ENCODE measurements around the gene AKAP6. TPM values are rescaled to one million over a fixed set of nuclear protein-coding genes. Genes with fewer than 3 reads are reported as not detected.

AKAP6 gene
- total RNA-seq, 2 experiments from 2014 or later: 0.83 to 1.7 TPM

DNA sequence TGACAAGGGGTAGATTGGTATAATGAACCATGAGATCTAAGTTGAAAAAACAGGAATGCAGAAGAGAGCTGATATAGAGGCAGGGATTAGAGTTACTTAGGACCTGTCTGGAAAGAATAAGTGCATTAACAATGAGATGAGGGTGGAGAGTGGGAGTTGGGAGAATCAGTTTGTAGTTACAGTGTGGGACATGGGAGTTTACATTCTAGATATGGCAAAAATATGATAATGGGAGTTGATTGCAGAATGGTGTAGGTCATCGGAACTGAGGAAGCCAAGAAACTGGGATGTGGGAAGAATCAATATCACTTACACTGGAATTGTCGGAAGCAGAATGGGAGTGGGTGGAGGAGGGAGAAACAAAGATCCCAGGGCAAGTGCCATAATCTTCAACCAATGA lies 308.5 kb downstream of the AKAP6 start:
- no peak overlapping the region for H3K27ac Mint-ChIP-seq
- no peaks in the 10 kb centered on the region for H3K36me3 Mint-ChIP-seq (ENCODE audit: low read depth)
- DNase-seq: no peak
- ChIA-PET POLR2A (no interaction called here), CTCF (no interaction called here)
- no peak overlapping the region for H3K4me3 Mint-ChIP-seq
- no peak for ATAC-seq
- H3K27me3 Mint-ChIP-seq (ENCODE audit: low read depth): peaks cover 4% of the 10 kb centered on the region
- no peaks in the 10 kb centered on the region for H3K9me3 Mint-ChIP-seq (ENCODE audit: insufficient read depth)
- no peaks in the 10 kb centered on the region for H3K4me1 Mint-ChIP-seq (ENCODE audit: low read depth)

DNA sequence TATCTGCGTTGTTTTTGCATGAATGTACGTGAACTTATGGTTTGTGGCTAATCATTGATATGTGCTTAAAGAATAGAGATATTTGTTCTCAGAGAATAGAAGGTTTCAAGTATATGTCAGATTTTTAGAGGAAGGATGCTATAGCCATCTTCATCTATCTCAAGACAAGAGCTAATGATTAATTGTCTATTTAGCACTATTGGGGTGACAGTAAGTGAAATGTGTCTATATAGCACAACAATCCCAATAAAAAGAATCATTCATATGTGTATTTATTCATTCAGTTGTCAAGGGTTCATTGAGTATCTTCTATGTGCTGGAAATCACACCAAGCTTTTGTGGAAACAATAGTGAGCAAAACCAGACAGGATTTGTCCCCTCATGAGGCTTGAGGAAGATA lies 310.1 kb downstream of the AKAP6 start:
- H3K36me3 Mint-ChIP-seq (ENCODE audit: low read depth): no peaks in the 10 kb centered on the region
- ATAC-seq: no peak
- CTCF ChIA-PET: no interaction called here
- no peak for DNase-seq
- no peaks in the 10 kb centered on the region for H3K9me3 Mint-ChIP-seq (ENCODE audit: insufficient read depth)
- H3K27me3 Mint-ChIP-seq (ENCODE audit: low read depth): peaks cover 4% of the 10 kb centered on the region
- no peaks in the 10 kb centered on the region for H3K4me1 Mint-ChIP-seq (ENCODE audit: low read depth)
- no peak overlapping the region for H3K4me3 Mint-ChIP-seq
- POLR2A ChIA-PET: no interaction called here
- no peak overlapping the region for H3K27ac Mint-ChIP-seq

DNA sequence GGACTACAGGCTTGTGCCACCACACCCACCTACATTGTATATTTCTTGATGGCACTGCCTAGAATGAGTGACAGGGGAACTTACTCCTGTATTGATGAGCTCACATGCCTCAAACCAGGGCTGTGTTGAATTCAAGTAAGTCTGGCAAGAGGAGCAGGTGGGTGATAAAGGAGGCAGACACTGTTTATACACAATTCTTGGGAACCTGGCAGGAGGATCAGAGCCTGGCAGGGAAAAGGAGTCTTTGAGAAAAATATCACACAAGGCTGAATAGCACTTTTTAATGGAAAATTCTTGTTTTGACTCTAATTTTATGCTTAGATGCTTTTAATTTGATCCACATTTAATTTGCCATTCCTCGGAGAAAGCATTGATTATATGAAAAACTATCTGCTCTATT lies 316.5 kb downstream of the AKAP6 start:
- DNase-seq (no peak), ATAC-seq (no peak)
- Mint-ChIP-seq H3K9me3 (ENCODE audit: insufficient read depth) (no peaks in the 10 kb centered on the region), H3K36me3 (ENCODE audit: low read depth) (no peaks in the 10 kb centered on the region), H3K27me3 (ENCODE audit: low read depth) (peaks cover 4% of the 10 kb centered on the region), H3K4me3 (no peak overlapping the region), H3K27ac (no peak overlapping the region), H3K4me1 (ENCODE audit: low read depth) (no peaks in the 10 kb centered on the region)
- ChIA-PET CTCF (no interaction called here), POLR2A (no interaction called here)

DNA sequence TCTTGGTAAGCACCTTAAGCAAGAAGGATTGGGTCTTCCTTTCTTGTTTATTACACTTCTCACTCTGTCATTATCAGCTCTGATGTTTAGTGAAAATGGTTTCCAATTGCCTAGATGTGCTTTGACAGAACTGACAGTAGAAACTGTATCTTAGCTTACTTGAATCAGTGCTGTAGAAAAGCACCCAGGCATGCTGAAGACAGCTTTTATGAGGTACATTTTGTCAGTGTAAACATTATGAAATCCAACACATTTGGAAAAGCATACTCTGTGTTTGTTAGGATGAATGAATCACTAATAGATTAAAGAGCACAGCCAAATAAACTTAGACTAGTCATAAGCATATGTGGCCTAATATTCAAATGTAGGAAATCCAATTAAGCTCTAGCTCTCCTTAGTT lies 319.3 kb downstream of the AKAP6 start:
- no peak overlapping the region for H3K4me3 Mint-ChIP-seq
- H3K9me3 Mint-ChIP-seq (ENCODE audit: insufficient read depth): no peaks in the 10 kb centered on the region

DNA sequence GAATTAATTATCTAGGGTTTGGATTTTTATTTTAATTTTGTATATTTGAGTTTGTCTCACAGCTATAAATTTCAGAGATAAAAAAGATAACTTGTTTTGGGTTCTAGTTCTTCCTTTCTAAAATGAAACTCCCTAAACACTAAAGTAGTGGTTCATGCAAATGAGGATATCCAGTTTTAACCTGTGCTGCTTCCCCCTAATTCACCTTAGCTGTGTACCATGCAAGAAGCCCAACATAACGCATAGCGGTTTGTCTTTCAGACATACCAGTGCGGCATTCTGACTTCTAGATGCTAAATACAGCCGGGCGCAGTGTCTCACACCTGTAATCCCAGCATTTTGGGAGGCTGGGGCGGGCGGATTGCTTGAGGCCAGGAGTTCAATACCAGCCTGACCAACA lies 320.9 kb downstream of the AKAP6 start:
- no peaks in the 10 kb centered on the region for H3K4me1 Mint-ChIP-seq (ENCODE audit: low read depth)
- ChIA-PET CTCF (no interaction called here), POLR2A (no interaction called here)
- no peak overlapping the region for H3K4me3 Mint-ChIP-seq
- H3K36me3 Mint-ChIP-seq (ENCODE audit: low read depth): no peaks in the 10 kb centered on the region
- ATAC-seq: no peak
- no peaks in the 10 kb centered on the region for H3K9me3 Mint-ChIP-seq (ENCODE audit: insufficient read depth)
- H3K27ac Mint-ChIP-seq: no peak overlapping the region
- DNase-seq: no peak
- H3K27me3 Mint-ChIP-seq (ENCODE audit: low read depth): no peaks in the 10 kb centered on the region

More for the DNA sequence above, 319.3 kb downstream of the AKAP6 start:
- no peaks in the 10 kb centered on the region for H3K4me1 Mint-ChIP-seq (ENCODE audit: low read depth)
- H3K27me3 Mint-ChIP-seq (ENCODE audit: low read depth): no peaks in the 10 kb centered on the region
- H3K27ac Mint-ChIP-seq: no peak overlapping the region
- ChIA-PET CTCF (no interaction called here), POLR2A (no interaction called here)
- ATAC-seq: no peak
- DNase-seq: no peak
- H3K36me3 Mint-ChIP-seq (ENCODE audit: low read depth): no peaks in the 10 kb centered on the region

DNA sequence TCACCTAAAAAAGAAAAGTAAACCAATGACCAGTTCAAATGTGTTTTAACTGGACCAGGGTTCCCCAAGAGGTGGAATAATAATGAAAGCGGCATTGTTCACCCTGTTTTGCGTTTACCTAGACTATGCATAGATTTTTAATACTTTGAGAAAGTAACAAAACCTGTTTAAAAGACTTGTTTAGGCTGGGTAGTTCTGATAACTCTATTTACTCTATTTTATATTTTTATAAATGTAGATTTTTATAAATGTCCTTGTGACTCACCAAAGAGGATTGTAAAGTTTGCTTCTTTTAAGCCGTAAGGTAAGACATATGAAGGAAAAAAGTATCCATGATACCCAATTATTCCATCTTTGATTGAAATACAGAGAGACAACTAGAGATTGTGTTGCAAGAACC lies 321.6 kb downstream of the AKAP6 start:
- ATAC-seq (no peak), DNase-seq (no peak)
- no peaks in the 10 kb centered on the region for H3K4me1 Mint-ChIP-seq (ENCODE audit: low read depth)
- no peaks in the 10 kb centered on the region for H3K9me3 Mint-ChIP-seq (ENCODE audit: insufficient read depth)
- H3K27me3 Mint-ChIP-seq (ENCODE audit: low read depth): no peaks in the 10 kb centered on the region
- H3K27ac Mint-ChIP-seq: no peak overlapping the region
- H3K4me3 Mint-ChIP-seq: no peak overlapping the region
- POLR2A ChIA-PET: no interaction called here
- CTCF ChIA-PET: no interaction called here
- no peaks in the 10 kb centered on the region for H3K36me3 Mint-ChIP-seq (ENCODE audit: low read depth)

DNA sequence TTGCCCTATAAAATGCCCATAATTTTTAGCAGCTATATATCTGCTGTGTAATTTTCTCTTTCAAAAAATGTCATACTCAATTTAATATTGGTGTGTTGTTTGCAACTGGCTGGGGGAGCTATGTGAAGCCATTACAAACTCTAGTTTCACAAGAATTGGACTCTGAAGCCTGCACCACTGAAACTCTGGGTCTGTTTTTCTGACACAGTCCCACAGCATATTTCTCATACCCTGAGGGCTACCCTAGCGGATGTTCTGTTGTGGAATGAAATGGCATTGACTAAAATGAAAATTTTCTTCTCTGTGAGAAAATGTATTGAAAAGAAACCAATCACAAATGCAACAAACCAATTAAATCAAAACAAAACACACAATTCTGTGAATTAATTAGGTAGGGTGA lies 325.0 kb downstream of the AKAP6 start:
- Mint-ChIP-seq H3K27ac (no peak overlapping the region), H3K36me3 (ENCODE audit: low read depth) (no peaks in the 10 kb centered on the region), H3K4me3 (no peak overlapping the region), H3K4me1 (ENCODE audit: low read depth) (no peaks in the 10 kb centered on the region), H3K27me3 (ENCODE audit: low read depth) (no peaks in the 10 kb centered on the region), H3K9me3 (ENCODE audit: insufficient read depth) (no peaks in the 10 kb centered on the region)
- ChIA-PET CTCF (no interaction called here), POLR2A (no interaction called here)
- DNase-seq: no peak
- no peak for ATAC-seq

DNA sequence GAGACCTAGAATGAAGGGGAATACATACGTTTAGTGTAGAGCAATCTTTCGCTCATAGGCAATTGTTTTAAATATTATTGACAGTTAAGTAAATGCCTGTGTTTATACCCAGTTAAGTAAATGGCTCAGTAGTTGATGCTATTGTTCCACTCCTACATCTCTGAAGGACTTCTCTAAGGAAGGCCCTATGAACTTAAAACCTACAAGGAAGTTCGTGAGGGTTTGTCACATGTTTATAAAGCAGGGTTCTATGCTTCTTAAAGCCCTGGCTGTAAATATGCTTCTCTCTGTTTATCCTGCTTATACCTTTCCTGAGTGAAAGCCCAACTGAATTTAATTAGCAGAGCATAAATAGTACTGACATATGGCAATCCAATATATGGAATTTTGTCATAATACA lies 327.5 kb downstream of the AKAP6 start:
- DNase-seq (no peak), ATAC-seq (no peak)
- no peaks in the 10 kb centered on the region for H3K9me3 Mint-ChIP-seq (ENCODE audit: insufficient read depth)
- no peak overlapping the region for H3K4me3 Mint-ChIP-seq
- no peaks in the 10 kb centered on the region for H3K27me3 Mint-ChIP-seq (ENCODE audit: low read depth)
- H3K27ac Mint-ChIP-seq: no peak overlapping the region
- ChIA-PET POLR2A (no interaction called here), CTCF (no interaction called here)
- no peaks in the 10 kb centered on the region for H3K4me1 Mint-ChIP-seq (ENCODE audit: low read depth)
- H3K36me3 Mint-ChIP-seq (ENCODE audit: low read depth): no peaks in the 10 kb centered on the region

DNA sequence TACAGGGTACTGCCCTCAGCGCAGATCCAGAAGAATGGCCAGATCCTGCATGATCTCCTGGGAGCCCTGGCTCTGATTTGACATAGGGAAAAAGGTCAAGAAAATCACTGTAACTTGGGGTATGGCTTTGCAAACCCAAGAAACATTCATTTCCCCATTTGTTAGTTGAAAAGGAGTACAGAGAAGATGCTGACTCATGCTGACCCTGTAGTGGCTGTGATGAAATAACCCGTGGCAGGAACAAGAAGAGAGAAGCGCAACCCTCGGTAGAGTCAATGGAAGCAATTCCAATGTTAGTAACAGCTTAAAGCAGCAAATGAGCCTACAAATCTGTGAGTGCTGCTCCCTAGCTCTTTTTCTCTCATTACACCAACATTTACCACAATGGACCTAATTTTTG lies 328.0 kb downstream of the AKAP6 start:
- no peak overlapping the region for H3K27ac Mint-ChIP-seq

DNA sequence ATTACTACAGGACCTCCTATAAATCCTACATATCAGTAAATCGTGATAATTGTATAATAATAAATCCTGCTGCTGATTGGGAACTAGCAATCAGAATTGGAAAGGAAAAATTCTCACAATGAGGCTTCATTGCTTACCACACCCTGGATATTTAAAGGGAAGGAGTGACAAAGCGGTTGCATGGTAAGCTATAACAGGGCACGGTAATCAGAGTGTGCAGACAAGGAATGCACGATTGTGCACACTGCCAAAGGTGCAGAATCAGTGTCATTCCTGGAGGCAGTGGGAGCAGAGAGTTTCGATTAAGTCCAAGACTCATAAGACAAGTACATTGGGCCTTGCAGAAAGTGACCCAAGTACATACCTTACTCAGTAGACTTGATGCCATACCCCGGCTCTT lies 332.1 kb downstream of the AKAP6 start:
- Mint-ChIP-seq H3K36me3 (ENCODE audit: low read depth) (no peaks in the 10 kb centered on the region), H3K27ac (no peak overlapping the region), H3K4me3 (no peak overlapping the region), H3K27me3 (ENCODE audit: low read depth) (no peaks in the 10 kb centered on the region), H3K4me1 (ENCODE audit: low read depth) (no peaks in the 10 kb centered on the region), H3K9me3 (ENCODE audit: insufficient read depth) (no peaks in the 10 kb centered on the region)
- ATAC-seq (no peak), DNase-seq (no peak)
- CTCF ChIA-PET: no interaction called here
- POLR2A ChIA-PET: no interaction called here

More for the DNA sequence above, 328.0 kb downstream of the AKAP6 start:
- DNase-seq (no peak), ATAC-seq (no peak)
- Mint-ChIP-seq H3K4me1 (ENCODE audit: low read depth) (no peaks in the 10 kb centered on the region), H3K4me3 (no peak overlapping the region), H3K36me3 (ENCODE audit: low read depth) (no peaks in the 10 kb centered on the region), H3K27me3 (ENCODE audit: low read depth) (no peaks in the 10 kb centered on the region), H3K9me3 (ENCODE audit: insufficient read depth) (no peaks in the 10 kb centered on the region)
- ChIA-PET POLR2A (no interaction called here), CTCF (no interaction called here)

DNA sequence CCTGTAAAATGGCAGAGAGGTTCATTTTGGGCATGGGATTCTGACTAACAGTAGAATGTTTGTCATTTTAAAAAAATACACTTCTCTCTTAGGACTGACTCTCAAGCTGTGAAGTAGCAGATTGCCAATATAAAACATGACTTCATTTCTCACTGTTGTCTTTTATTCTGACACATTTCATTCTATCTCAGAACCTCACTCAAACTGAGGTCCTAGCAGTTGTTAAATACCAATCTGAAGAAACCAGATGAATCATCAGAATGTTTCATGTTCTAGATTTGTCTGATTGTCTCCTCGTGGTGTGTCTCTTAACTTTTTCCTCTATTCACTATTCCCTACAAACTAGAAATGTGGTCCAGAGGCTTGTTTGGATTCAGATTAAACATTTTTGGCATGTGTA lies 333.1 kb downstream of the AKAP6 start:
- Mint-ChIP-seq H3K36me3 (ENCODE audit: low read depth) (no peaks in the 10 kb centered on the region), H3K27me3 (ENCODE audit: low read depth) (no peaks in the 10 kb centered on the region), H3K9me3 (ENCODE audit: insufficient read depth) (no peaks in the 10 kb centered on the region), H3K4me3 (no peak overlapping the region), H3K4me1 (ENCODE audit: low read depth) (no peaks in the 10 kb centered on the region), H3K27ac (no peak overlapping the region)
- ChIA-PET CTCF (no interaction called here), POLR2A (no interaction called here)
- DNase-seq (no peak), ATAC-seq (no peak)

DNA sequence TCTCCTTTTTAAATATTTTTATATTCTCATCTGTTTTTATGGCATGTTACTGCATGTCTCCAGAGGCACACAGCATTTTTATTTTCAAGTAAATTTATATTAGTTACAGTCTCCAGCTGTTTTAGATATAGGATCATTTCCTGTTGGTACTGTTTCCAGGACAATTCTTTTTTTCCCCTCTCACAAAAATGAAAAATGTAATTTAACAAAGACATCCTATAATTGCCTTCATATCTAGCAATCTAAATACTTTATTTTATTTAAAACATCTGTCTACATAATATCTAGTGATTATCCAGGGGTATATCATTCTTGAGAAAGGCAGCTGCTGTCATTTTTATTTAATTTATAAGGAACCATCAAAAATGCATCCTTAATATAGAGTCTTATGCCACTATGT lies 337.2 kb downstream of the AKAP6 start:
- POLR2A ChIA-PET: no interaction called here
- Mint-ChIP-seq H3K4me3 (no peak overlapping the region), H3K9me3 (ENCODE audit: insufficient read depth) (no peaks in the 10 kb centered on the region), H3K4me1 (ENCODE audit: low read depth) (no peaks in the 10 kb centered on the region), H3K36me3 (ENCODE audit: low read depth) (no peaks in the 10 kb centered on the region), H3K27ac (no peak overlapping the region), H3K27me3 (ENCODE audit: low read depth) (no peaks in the 10 kb centered on the region)
- CTCF ChIA-PET: no interaction called here
- DNase-seq (no peak), ATAC-seq (no peak)

DNA sequence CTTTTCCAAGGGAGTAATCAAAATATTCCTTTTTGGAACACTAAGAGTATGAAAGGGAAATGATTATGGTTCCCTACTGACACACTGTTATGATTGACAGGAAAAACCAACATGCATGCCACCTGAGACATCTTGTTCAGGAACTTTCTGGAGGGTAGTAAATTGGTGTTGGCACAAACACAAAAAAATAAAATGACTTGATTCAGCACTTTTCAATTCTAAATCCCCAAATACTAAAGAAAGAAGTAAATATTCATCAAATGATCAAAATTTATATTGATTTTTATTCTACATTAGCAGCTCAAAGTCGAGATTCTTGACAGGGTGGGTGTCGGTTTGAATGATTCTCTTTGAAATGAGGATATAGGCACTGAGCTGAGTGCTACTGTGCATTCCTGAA lies 338.2 kb downstream of the AKAP6 start:
- DNase-seq: no peak
- POLR2A ChIA-PET: no interaction called here
- CTCF ChIA-PET: no interaction called here
- no peak for ATAC-seq
- H3K27me3 Mint-ChIP-seq (ENCODE audit: low read depth): no peaks in the 10 kb centered on the region
- H3K4me3 Mint-ChIP-seq: no peak overlapping the region
- no peaks in the 10 kb centered on the region for H3K4me1 Mint-ChIP-seq (ENCODE audit: low read depth)
- H3K27ac Mint-ChIP-seq: no peak overlapping the region
- no peaks in the 10 kb centered on the region for H3K9me3 Mint-ChIP-seq (ENCODE audit: insufficient read depth)
- H3K36me3 Mint-ChIP-seq (ENCODE audit: low read depth): no peaks in the 10 kb centered on the region

DNA sequence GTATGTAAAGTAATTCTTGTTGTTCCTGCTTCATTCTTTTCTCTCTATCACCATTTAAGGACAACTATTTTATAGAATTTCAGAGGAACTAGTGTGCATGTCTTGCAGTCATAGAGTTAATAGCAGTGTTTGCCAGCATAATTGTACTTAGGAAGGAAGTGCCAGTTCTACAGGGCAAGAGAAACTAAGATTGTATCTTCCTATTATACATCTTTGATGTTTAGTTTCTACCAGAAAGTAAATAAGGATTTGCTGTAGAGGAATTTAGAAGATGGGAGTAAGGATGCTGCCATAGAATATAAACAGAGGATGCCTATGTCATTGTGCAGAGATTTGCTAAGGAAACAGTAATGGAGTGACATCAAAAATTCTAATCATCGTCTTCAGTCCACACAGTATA lies 338.7 kb downstream of the AKAP6 start:
- ATAC-seq (no peak), DNase-seq (no peak)
- Mint-ChIP-seq H3K4me1 (ENCODE audit: low read depth) (no peaks in the 10 kb centered on the region), H3K36me3 (ENCODE audit: low read depth) (no peaks in the 10 kb centered on the region), H3K27me3 (ENCODE audit: low read depth) (no peaks in the 10 kb centered on the region), H3K27ac (no peak overlapping the region), H3K9me3 (ENCODE audit: insufficient read depth) (no peaks in the 10 kb centered on the region), H3K4me3 (no peak overlapping the region)
- ChIA-PET POLR2A (no interaction called here), CTCF (no interaction called here)
